ENCODE measurements around the gene TBC1D22A. TPM values are rescaled to one million over a fixed set of nuclear protein-coding genes. Genes with fewer than 3 reads are reported as not detected.

The TBC1D22A gene
- total RNA-seq, 1 experiment from 2014 or later = 20.9 TPM

DNA sequence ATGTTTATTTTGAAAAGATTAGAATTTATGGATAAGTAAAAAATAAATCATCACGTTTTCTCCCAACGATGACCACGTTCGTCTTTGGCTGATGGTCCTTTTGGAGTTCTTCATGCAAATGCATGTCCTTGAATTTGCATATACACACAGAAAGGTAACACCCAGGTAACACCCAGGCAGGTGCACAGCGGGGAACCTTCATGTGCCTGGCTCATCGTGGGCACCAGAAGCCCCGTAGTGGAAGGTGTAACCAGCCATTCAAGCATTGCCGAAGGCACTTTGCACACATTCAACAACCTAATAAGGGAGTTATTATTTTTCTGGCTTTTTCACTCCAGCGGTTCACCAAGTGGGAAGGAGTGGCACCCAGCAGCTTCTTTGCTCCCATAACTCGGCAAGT is 404.6 kb downstream of the TBC1D22A start:
- ChIA-PET POLR2A (no interaction called here), CTCF (no interaction called here), RAD21 (ENCODE audit: low non-redundant PET in 1 of 2, low total read pairs in 2 of 2, uncharacterized antibody in 2 of 2, unreplicated experiment in 2 of 2) (no interaction called here)
- DNase-seq (ENCODE audit: low read depth, low spot score) (no peak), ATAC-seq (no peak)
- Histone ChIP-seq H3K4me1 (ENCODE audit: control insufficient read depth in 1 of 2, insufficient read depth in 2 of 2, low read length in 2 of 2) (no peaks in the 10 kb centered on the region), H2AFZ (ENCODE audit: low read depth, low read length, poor library complexity, severe bottlenecking) (no peak overlapping the region), H3K9ac (ENCODE audit: low read length) (no peak overlapping the region), H3K36me3 (ENCODE audit: control insufficient read depth in 1 of 2, insufficient read depth in 2 of 2, low read length in 2 of 2) (no peaks in the 10 kb centered on the region), H3K4me2 (ENCODE audit: low read length) (no peak overlapping the region), H3K27me3 (ENCODE audit: insufficient read depth, low read length) (no peaks in the 10 kb centered on the region), H3K27ac (ENCODE audit: low read depth, low read length) (no peak overlapping the region), H4K20me1 (ENCODE audit: insufficient read depth) (no peaks in the 10 kb centered on the region), H3K4me3 (replicated peaks in 1 of 2; ENCODE audit: low read depth in 1 of 2, low read length in 2 of 2) (no peak overlapping the region), H3K9me2 (ENCODE audit: insufficient read depth) (no peaks in the 10 kb centered on the region), H3K79me2 (ENCODE audit: insufficient read depth, low read length) (no peaks in the 10 kb centered on the region), H3K9me3 (ENCODE audit: control insufficient read depth in 1 of 2, insufficient read depth in 1 of 2, low read depth in 1 of 2, low read length in 2 of 2) (no peaks in the 10 kb centered on the region)
- no peak for TF ChIP-seq ZFX (IDR thresholded peaks at IDR 0.05)
- TF ChIP-seq, protein P1, sequence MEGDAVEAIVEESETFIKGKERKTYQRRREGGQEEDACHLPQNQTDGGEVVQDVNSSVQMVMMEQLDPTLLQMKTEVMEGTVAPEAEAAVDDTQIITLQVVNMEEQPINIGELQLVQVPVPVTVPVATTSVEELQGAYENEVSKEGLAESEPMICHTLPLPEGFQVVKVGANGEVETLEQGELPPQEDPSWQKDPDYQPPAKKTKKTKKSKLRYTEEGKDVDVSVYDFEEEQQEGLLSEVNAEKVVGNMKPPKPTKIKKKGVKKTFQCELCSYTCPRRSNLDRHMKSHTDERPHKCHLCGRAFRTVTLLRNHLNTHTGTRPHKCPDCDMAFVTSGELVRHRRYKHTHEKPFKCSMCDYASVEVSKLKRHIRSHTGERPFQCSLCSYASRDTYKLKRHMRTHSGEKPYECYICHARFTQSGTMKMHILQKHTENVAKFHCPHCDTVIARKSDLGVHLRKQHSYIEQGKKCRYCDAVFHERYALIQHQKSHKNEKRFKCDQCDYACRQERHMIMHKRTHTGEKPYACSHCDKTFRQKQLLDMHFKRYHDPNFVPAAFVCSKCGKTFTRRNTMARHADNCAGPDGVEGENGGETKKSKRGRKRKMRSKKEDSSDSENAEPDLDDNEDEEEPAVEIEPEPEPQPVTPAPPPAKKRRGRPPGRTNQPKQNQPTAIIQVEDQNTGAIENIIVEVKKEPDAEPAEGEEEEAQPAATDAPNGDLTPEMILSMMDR (IDR thresholded peaks at IDR 0.05 in 2 of 3, conservative IDR thresholded peaks at IDR 0.05 in 1 of 3; ENCODE audit: borderline replicate concordance in 1 of 3, insufficient read depth in 1 of 3, low read depth in 2 of 3, low read length in 2 of 3) = no peak
- TF ChIP-seq EGR1 (IDR thresholded peaks at IDR 0.05; ENCODE audit: low read depth) = no peak
- no peak for TF ChIP-seq CEBPB (IDR thresholded peaks at IDR 0.05; ENCODE audit: low read depth)
- no peak for TF ChIP-seq ZNF274 (IDR thresholded peaks at IDR 0.05; ENCODE audit: low read depth, low read length)
- TF ChIP-seq, protein P2, sequence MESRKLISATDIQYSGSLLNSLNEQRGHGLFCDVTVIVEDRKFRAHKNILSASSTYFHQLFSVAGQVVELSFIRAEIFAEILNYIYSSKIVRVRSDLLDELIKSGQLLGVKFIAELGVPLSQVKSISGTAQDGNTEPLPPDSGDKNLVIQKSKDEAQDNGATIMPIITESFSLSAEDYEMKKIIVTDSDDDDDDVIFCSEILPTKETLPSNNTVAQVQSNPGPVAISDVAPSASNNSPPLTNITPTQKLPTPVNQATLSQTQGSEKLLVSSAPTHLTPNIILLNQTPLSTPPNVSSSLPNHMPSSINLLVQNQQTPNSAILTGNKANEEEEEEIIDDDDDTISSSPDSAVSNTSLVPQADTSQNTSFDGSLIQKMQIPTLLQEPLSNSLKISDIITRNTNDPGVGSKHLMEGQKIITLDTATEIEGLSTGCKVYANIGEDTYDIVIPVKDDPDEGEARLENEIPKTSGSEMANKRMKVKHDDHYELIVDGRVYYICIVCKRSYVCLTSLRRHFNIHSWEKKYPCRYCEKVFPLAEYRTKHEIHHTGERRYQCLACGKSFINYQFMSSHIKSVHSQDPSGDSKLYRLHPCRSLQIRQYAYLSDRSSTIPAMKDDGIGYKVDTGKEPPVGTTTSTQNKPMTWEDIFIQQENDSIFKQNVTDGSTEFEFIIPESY (IDR thresholded peaks at IDR 0.05; ENCODE audit: extremely low read depth, insufficient replicate concordance, low read length) = no peak
- TF ChIP-seq EZH2 (IDR thresholded peaks at IDR 0.05) = no peak
- no peak for TF ChIP-seq FOSL1 (IDR thresholded peaks at IDR 0.05; ENCODE audit: low read depth)
- TF ChIP-seq, protein P3, sequence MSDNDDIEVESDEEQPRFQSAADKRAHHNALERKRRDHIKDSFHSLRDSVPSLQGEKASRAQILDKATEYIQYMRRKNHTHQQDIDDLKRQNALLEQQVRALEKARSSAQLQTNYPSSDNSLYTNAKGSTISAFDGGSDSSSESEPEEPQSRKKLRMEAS (IDR thresholded peaks at IDR 0.05) = no peak
- no peak for TF ChIP-seq RAD21 (IDR thresholded peaks at IDR 0.05; ENCODE audit: low read depth)
- no peak for TF ChIP-seq ELF1 (IDR thresholded peaks at IDR 0.05; ENCODE audit: borderline replicate concordance, low read depth)
- no peak for TF ChIP-seq YY1 (IDR thresholded peaks at IDR 0.05; ENCODE audit: extremely low read depth, insufficient replicate concordance, low read depth, low read length)
- no peak for TF ChIP-seq SIN3A (IDR thresholded peaks at IDR 0.05; ENCODE audit: low read depth)
- no peak for TF ChIP-seq CBX3 (IDR thresholded peaks at IDR 0.05; ENCODE audit: low read depth)
- TF ChIP-seq, protein P4, sequence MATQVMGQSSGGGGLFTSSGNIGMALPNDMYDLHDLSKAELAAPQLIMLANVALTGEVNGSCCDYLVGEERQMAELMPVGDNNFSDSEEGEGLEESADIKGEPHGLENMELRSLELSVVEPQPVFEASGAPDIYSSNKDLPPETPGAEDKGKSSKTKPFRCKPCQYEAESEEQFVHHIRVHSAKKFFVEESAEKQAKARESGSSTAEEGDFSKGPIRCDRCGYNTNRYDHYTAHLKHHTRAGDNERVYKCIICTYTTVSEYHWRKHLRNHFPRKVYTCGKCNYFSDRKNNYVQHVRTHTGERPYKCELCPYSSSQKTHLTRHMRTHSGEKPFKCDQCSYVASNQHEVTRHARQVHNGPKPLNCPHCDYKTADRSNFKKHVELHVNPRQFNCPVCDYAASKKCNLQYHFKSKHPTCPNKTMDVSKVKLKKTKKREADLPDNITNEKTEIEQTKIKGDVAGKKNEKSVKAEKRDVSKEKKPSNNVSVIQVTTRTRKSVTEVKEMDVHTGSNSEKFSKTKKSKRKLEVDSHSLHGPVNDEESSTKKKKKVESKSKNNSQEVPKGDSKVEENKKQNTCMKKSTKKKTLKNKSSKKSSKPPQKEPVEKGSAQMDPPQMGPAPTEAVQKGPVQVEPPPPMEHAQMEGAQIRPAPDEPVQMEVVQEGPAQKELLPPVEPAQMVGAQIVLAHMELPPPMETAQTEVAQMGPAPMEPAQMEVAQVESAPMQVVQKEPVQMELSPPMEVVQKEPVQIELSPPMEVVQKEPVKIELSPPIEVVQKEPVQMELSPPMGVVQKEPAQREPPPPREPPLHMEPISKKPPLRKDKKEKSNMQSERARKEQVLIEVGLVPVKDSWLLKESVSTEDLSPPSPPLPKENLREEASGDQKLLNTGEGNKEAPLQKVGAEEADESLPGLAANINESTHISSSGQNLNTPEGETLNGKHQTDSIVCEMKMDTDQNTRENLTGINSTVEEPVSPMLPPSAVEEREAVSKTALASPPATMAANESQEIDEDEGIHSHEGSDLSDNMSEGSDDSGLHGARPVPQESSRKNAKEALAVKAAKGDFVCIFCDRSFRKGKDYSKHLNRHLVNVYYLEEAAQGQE (IDR thresholded peaks at IDR 0.05; ENCODE audit: low read depth) = no peak
- TF ChIP-seq TCF7L2 (IDR thresholded peaks at IDR 0.05; ENCODE audit: borderline replicate concordance, extremely low read depth, insufficient read depth, insufficient read length) = no peak
- no peak for TF ChIP-seq JUND (IDR thresholded peaks at IDR 0.05)
- intact Hi-C loops (cut with micrococcal nuclease) = no loop called here
- no TSS peak for BruUV-seq (replicated peaks)
